CD4-positive, alpha-beta memory T cell (primary cell): ENCODE results near the gene TRAPPC3L. TPM values are rescaled to one million over a fixed set of nuclear protein-coding genes. Genes with fewer than 3 reads are reported as not detected.
A peak's percentile ranks its signal among the peaks of the same experiment; 100 is the strongest.

Experiments used
- CTCF ChIA-PET: fragments of 350-600 bp; sonication (Branson Sonifier 250); formaldehyde crosslinking; loops from one replicate; lab custom pipeline; 2021; ENCODE audit warnings: inconsistent platforms; ENCODE audit not compliant: partially characterized antibody; lab: Charles Lee
- POLR2A ChIA-PET: fragments of 350-600 bp; sonication (Branson Sonifier 250); formaldehyde crosslinking; loops from one replicate; lab custom pipeline; 2021; ENCODE audit not compliant: partially characterized antibody; lab: Charles Lee
- DNase-seq, 5 donors: peaks; one replicate each; pipeline versions ENCODE4 v3.0.0 to v3.0.0-alpha.2; 2020 to 2022; ENCODE audit warnings: mixed read lengths in 1 of 5
- H3K27ac ChIP-seq: one replicate; pipeline ENCODE4 v1.7.0; 2013; ENCODE audit warnings: low read depth, low read length
- H3K27me3 ChIP-seq: 2 replicates; pipeline ENCODE4 v1.7.0; 2013; ENCODE audit warnings: mild to moderate bottlenecking, low read length, moderate library complexity; ENCODE audit not compliant: insufficient read depth
- H3K36me3 ChIP-seq: 2 replicates; pipeline ENCODE4 v1.7.0; 2013; ENCODE audit warnings: mild to moderate bottlenecking, low read length, moderate library complexity; ENCODE audit not compliant: insufficient read depth
- H3K4me1 ChIP-seq: 2 replicates; pipeline ENCODE4 v1.7.0; 2013; ENCODE audit warnings: mild to moderate bottlenecking, low read length, moderate library complexity; ENCODE audit not compliant: insufficient read depth
- H3K4me3 ChIP-seq, 2 donors: one replicate each; pipeline ENCODE4 v1.7.0; 2013; ENCODE audit warnings: low read length in 2 of 2, mild to moderate bottlenecking in 1 of 2
- H3K9me3 ChIP-seq, 2 donors: one replicate each; pipeline ENCODE4 v1.7.0; 2013; ENCODE audit warnings: low read length in 2 of 2, control low read depth in 1 of 2; ENCODE audit not compliant: control insufficient read depth in 1 of 2
- H3K27ac Mint-ChIP-seq, 7 donors: one replicate each; pipeline ENCODE4 v1.8.0; 2020 to 2021; ENCODE audit warnings: mixed read lengths in 7 of 7, mild to moderate bottlenecking in 6 of 7, inconsistent platforms in 3 of 7, moderate library complexity in 3 of 7
- H3K27me3 Mint-ChIP-seq, 2 donors: one replicate each; pipeline ENCODE4 v1.8.0; 2020 to 2021; ENCODE audit warnings: mixed read lengths in 2 of 2
- H3K36me3 Mint-ChIP-seq, 2 donors: one replicate each; pipeline ENCODE4 v1.8.0; 2020 to 2021; ENCODE audit warnings: mixed read lengths in 2 of 2, inconsistent platforms in 1 of 2, mild to moderate bottlenecking in 1 of 2
- H3K4me1 Mint-ChIP-seq, 4 donors: one replicate each; pipeline ENCODE4 v1.8.0; 2020 to 2021; ENCODE audit warnings: mixed read lengths in 4 of 4, mild to moderate bottlenecking in 1 of 4
- H3K4me3 Mint-ChIP-seq, 8 donors: one replicate each; pipeline ENCODE4 v1.8.0; 2020 to 2021; ENCODE audit warnings: mixed read lengths in 8 of 8, mild to moderate bottlenecking in 7 of 8, moderate library complexity in 6 of 8, inconsistent platforms in 3 of 8
- H3K9me3 Mint-ChIP-seq, 8 donors: one replicate each; pipeline ENCODE4 v1.8.0; 2020 to 2021; ENCODE audit warnings: mixed read lengths in 8 of 8, mild to moderate bottlenecking in 5 of 8, inconsistent platforms in 3 of 8, moderate library complexity in 1 of 8
- intact Hi-C: fragments of 100-400 bp; cut with micrococcal nuclease; formaldehyde crosslinking; loops from one replicate; pipeline ENCODE4 v1.15.1; 2023
- polyA plus RNA-seq, 2 donors: library from polyadenylated mRNA; unstranded; fragments of 300-500 nt; fragmentation: Illumina TruSeq; gene quantifications; one replicate each; pipeline ENCODE4 v1.2.3, GENCODE V29; 2021
- total RNA-seq, 2 experiments: library from RNA; stranded (reverse); gene quantifications; one replicate each; pipeline ENCODE4 v1.2.3, GENCODE V29; 2021

The TRAPPC3L gene
- total and polyA plus RNA-seq, 4 experiments from 2014 or later, result not detected

- H3K27me3 ChIP-seq, result no peaks in the 10 kb centered on the region
- POLR2A ChIA-PET, result interaction anchor here (5.6 kb wide), 1 partner anchor 289 kb away, joined by 114 read pairs; the partner anchor contains the start of gene TSPYL1
- no peak overlapping the region for H3K27ac ChIP-seq
- H3K27ac Mint-ChIP-seq, result peak overlapping the region in 1 of 7 donors; percentile 32
- peaks cover 0 to 2% of the 10 kb centered on the region in 2 donors for H3K27me3 Mint-ChIP-seq
- peaks cover 0 to 16% of the 10 kb centered on the region in 2 donors for H3K36me3 Mint-ChIP-seq
- no peak overlapping the region for H3K4me3 Mint-ChIP-seq
- no peaks in the 10 kb centered on the region for H3K36me3 ChIP-seq
- intact Hi-C loops, result no loop called here
- CTCF ChIA-PET, result no interaction called here
- H3K9me3 Mint-ChIP-seq, result no peaks in the 10 kb centered on the region
- DNase-seq, result no peak
- H3K9me3 ChIP-seq, result no peaks in the 10 kb centered on the region
- no peak overlapping the region for H3K4me3 ChIP-seq
- H3K4me1 ChIP-seq, result peaks cover 25% of the 10 kb centered on the region
- H3K4me1 Mint-ChIP-seq, result peaks cover 14 to 38% (median 29%) of the 10 kb centered on the region in 4 donors
Observed at GRCh38 chr6:116568111-116568510, 22.6 kb upstream of the TRAPPC3L start.

GRCh38 chr6:116564921-116565872 is 19.7 kb upstream of the TRAPPC3L start:
- Histone ChIP-seq H3K27ac (no peak overlapping the region), H3K4me1 (peaks cover 7% of the 10 kb centered on the region), H3K36me3 (no peaks in the 10 kb centered on the region), H3K27me3 (no peaks in the 10 kb centered on the region), H3K4me3 (no peak overlapping the region), H3K9me3 (no peaks in the 10 kb centered on the region)
- peak in 1 of 5 donors; percentile 11 for DNase-seq
- peaks cover 9 to 13% of the 10 kb centered on the region in 2 donors for H3K27me3 Mint-ChIP-seq
- no peaks in the 10 kb centered on the region for H3K36me3 Mint-ChIP-seq
- H3K27ac Mint-ChIP-seq, result no peak overlapping the region
- peaks cover 5 to 15% (median 9%) of the 10 kb centered on the region in 4 donors for H3K4me1 Mint-ChIP-seq
- CTCF ChIA-PET, result interaction anchor here (0.7 to 1.5 kb wide), 5 partner anchors 8 to 297 kb away, joined by 3 to 4 read pairs (median 3); no protein-coding TSS in a partner anchor
- peak overlapping the region in 3 of 8 donors; percentile 36 to 49 (median 46) for H3K4me3 Mint-ChIP-seq
- intact Hi-C loops, result no loop called here
- POLR2A ChIA-PET, result interaction anchor here (0.8 kb wide), 1 partner anchor 286 kb away, joined by 5 read pairs; the partner anchor contains the start of gene TSPYL1
- H3K9me3 Mint-ChIP-seq, result no peaks in the 10 kb centered on the region

DNA sequence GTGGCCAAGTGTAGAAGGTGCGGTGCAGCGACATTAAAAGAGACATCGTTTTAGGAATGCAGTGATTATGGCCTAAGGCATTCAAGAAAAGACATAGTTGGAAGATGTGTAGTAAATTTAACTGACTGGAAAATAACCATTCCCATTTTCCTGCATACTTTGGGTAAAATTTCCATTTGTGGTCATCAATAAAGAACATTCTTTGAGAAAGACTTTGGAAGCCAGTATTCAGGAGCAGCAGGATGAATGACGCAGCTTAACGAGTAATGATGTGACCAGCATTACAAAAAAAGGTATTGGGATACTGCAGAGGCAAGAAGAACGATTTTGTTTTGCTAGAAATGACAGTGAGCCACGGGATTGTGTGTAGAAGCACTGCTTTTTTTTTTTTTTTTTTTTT is 18.8 kb upstream of the TRAPPC3L start:
- Histone ChIP-seq H3K4me3 (no peak overlapping the region), H3K27me3 (no peaks in the 10 kb centered on the region), H3K4me1 (no peaks in the 10 kb centered on the region), H3K36me3 (no peaks in the 10 kb centered on the region), H3K9me3 (no peaks in the 10 kb centered on the region), H3K27ac (no peak overlapping the region)
- intact Hi-C loops, result no loop called here
- DNase-seq, result no peak
- CTCF ChIA-PET, result interaction anchor here (0.7 to 2.3 kb wide), 6 partner anchors 19 to 297 kb away, joined by 3 to 21 read pairs (median 5); partner anchors contain the start of gene TRAPPC3L
- Mint-ChIP-seq H3K27me3 (peaks cover 9 to 13% of the 10 kb centered on the region in 2 donors), H3K36me3 (no peaks in the 10 kb centered on the region), H3K4me3 (peak overlapping the region in 2 of 8 donors; percentile 5 to 39), H3K27ac (no peak overlapping the region), H3K9me3 (no peaks in the 10 kb centered on the region), H3K4me1 (peaks cover 3 to 7% (median 5%) of the 10 kb centered on the region in 4 donors)
- POLR2A ChIA-PET, result no interaction called here

- intact Hi-C loops, result no loop called here
- Mint-ChIP-seq H3K36me3 (no peaks in the 10 kb centered on the region), H3K9me3 (no peaks in the 10 kb centered on the region), H3K4me3 (peak overlapping the region in 2 of 8 donors; percentile 5 to 39), H3K27me3 (peaks cover 9 to 13% of the 10 kb centered on the region in 2 donors), H3K4me1 (peaks cover 2 to 3% (median 2%) of the 10 kb centered on the region in 4 donors), H3K27ac (no peak overlapping the region)
- Histone ChIP-seq H3K27me3 (no peaks in the 10 kb centered on the region), H3K4me1 (no peaks in the 10 kb centered on the region), H3K9me3 (no peaks in the 10 kb centered on the region), H3K4me3 (no peak overlapping the region), H3K36me3 (no peaks in the 10 kb centered on the region), H3K27ac (no peak overlapping the region)
- ChIA-PET CTCF (interaction anchor here (0.7 to 2.3 kb wide), 11 partner anchors 9 to 349 kb away, joined by 3 to 21 read pairs (median 4); partner anchors contain the start of genes CALHM4 and TRAPPC3L), POLR2A (no interaction called here)
- DNase-seq, result no peak
Observed at GRCh38 chr6:116563830-116564229, 18.3 kb upstream of the TRAPPC3L start.

DNA sequence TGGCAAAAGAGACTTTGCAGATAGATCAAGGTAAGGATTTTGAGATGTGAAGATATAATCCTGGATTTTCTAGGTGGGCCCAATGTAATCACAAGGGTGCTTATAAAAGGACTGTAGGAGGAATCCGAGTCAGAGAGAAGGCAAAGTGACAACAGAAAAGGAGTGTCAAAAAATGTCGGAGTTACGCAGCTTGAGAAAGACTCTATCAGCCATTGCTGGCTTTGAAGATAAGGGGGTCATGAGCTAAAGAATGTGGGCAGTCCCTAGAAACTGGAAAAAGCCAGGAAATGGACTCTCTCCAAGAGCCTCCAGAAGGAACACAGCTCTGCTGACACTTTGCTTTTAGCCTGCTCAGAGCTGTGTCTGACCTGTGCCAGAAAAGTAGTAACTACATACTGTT is 17.1 kb upstream of the TRAPPC3L start:
- Mint-ChIP-seq H3K4me3 (no peak overlapping the region), H3K4me1 (peaks cover 0 to 2% (median 1%) of the 10 kb centered on the region in 4 donors), H3K9me3 (no peaks in the 10 kb centered on the region), H3K27me3 (peaks cover 9 to 16% of the 10 kb centered on the region in 2 donors), H3K27ac (no peak overlapping the region), H3K36me3 (no peaks in the 10 kb centered on the region)
- Histone ChIP-seq H3K9me3 (no peaks in the 10 kb centered on the region), H3K27ac (no peak overlapping the region), H3K27me3 (no peaks in the 10 kb centered on the region), H3K4me1 (no peaks in the 10 kb centered on the region), H3K4me3 (no peak overlapping the region), H3K36me3 (no peaks in the 10 kb centered on the region)
- intact Hi-C loops, result no loop called here
- ChIA-PET CTCF (interaction anchor here (0.7 to 2.3 kb wide), 12 partner anchors 8 to 348 kb away, joined by 3 to 21 read pairs (median 4); partner anchors contain the start of genes CALHM4 and RWDD1), POLR2A (interaction anchor here (1.0 kb wide), 1 partner anchor 9 kb away, joined by 6 read pairs; the partner anchor contains the start of gene RWDD1)
- no peak for DNase-seq

GRCh38 chr6:116562019-116562403 is 16.5 kb upstream of the TRAPPC3L start:
- no peaks in the 10 kb centered on the region for H3K9me3 ChIP-seq
- no peaks in the 10 kb centered on the region for H3K4me1 ChIP-seq
- no peaks in the 10 kb centered on the region for H3K36me3 Mint-ChIP-seq
- intact Hi-C loops, result no loop called here
- no peaks in the 10 kb centered on the region for H3K27me3 ChIP-seq
- ChIA-PET POLR2A (interaction anchor here (1.0 kb wide), 1 partner anchor 9 kb away, joined by 6 read pairs; the partner anchor contains the start of gene RWDD1), CTCF (interaction anchor here (0.7 to 2.3 kb wide), 8 partner anchors 9 to 347 kb away, joined by 3 to 21 read pairs (median 4); partner anchors contain the start of gene RWDD1)
- H3K27ac ChIP-seq, result no peak overlapping the region
- H3K4me1 Mint-ChIP-seq, result peaks cover 0 to 2% (median 1%) of the 10 kb centered on the region in 4 donors
- no peak overlapping the region for H3K4me3 Mint-ChIP-seq
- peaks cover 9 to 16% of the 10 kb centered on the region in 2 donors for H3K27me3 Mint-ChIP-seq
- H3K27ac Mint-ChIP-seq, result no peak overlapping the region
- no peaks in the 10 kb centered on the region for H3K36me3 ChIP-seq
- DNase-seq, result no peak
- H3K4me3 ChIP-seq, result no peak overlapping the region
- no peaks in the 10 kb centered on the region for H3K9me3 Mint-ChIP-seq
